ELF-1 (cell line): Measurements from ENCODE around the gene HSPA6.
"Not testable (repeated sequence)": the region's sequence is repeated elsewhere in the genome, so short reads cannot be mapped to it uniquely, and the experiment has no call there.

Experiments used
- DNase-seq: peaks from one replicate; pipeline ENCODE4 v3.0.0-alpha.2; 2016; ENCODE audit warnings: low read depth, low spot score

HSPA6 gene

DNA sequence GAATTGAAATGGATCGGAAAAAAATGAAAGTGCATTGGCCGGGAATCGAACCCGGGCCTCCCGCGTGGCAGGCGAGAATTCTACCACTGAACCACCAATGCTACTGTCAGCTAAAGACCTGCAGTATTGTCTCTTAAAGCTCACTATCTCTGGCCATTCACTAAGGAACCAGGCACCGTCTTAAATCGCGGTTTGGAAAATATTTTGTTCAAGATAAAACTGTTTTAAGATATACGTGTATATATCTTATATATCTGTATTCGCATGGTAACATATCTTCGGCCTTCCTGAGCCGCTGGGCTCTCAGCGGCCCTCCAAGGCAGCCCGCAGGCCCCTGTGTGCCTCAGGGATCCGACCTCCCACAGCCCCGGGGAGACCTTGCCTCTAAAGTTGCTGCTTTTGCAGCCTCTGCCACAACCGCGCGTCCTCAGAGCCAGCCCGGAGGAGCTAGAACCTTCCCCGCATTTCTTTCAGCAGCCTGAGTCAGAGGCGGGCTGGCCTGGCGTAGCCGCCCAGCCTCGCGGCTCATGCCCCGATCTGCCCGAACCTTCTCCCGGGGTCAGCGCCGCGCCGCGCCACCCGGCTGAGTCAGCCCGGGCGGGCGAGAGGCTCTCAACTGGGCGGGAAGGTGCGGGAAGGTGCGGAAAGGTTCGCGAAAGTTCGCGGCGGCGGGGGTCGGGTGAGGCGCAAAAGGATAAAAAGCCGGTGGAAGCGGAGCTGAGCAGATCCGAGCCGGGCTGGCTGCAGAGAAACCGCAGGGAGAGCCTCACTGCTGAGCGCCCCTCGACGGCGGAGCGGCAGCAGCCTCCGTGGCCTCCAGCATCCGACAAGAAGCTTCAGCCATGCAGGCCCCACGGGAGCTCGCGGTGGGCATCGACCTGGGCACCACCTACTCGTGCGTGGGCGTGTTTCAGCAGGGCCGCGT lies at the start of gene HSPA6:
Gene HSPA6 (plus strand): TSS at position 724 of the 925 bp plus-strand sequence. CDS start 119 bp downstream, at position 843.
- peak; percentile 83 for DNase-seq

DNA sequence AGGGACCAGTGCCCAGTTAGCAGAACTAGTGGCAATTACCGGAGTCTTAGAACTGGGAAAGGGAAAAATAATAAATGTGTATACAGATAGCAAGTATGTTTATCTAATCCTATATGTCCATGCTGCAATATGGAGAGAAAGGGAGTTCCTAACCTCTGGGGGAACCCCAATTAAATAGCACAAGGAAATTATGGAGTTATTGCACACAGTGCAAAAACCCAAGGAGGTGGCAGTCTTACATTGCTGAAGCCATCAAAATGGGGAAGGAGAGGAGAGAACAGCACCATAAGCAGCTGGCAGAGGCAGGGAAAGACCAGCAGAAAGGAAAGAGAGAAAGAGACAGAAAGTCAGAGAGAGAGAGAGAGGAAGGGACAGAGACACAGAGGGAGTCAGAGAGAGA lies 46.6 kb upstream of the HSPA6 start:
- not testable (repeated sequence) for DNase-seq

DNA sequence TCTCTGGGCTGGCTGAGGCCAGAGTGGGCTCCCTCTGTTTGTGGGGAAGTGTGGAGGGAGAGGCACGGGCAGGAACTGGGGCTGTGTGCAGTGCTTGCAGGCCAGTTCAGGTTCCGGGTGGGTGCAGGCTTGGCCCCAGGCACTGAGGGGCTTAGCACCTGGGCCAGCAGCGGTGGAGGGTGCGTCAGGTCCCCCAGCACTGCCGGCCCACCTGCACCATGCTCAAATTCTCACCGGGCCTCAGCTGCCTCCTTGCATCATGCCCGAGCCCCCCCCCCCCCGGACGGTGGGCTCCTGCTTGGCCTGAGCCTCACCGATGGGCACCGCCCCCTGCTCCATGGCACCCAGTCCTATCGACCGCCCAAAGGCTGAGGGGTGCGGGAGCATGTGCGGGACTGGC lies 45.4 kb upstream of the HSPA6 start:
- no peak for DNase-seq

DNA sequence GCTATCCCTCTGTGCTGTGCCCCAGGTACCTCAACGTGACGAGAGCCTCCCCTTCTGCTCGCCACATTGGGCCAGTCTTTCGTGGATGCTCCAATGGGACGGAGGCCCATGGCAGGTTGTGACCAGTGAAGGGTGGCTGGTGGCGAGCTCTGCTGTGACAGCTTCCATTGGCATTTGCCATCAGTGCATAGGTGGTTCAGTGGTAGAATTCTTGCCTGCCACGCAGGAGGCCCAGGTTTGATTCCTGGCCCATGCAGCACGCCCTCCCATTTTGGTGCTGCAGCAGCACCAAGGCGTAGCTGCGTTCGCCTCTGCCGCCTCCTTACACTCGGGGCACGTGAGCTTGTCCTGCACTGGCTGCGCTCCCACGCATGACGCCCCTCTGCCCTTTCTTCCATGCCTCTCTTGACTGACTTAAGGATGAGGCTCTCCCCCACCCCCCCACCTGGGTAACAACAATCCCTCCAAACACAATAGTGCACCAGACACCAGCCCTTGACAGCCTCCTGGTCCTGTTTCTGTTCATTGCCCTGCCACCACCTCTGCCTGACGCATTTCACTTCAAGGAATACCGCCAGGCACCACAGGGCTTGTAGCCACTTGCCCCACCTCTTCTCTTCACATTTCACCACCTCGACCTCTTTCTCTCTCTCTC lies 43.8 kb upstream of the HSPA6 start:
- DNase-seq, result no peak

DNA sequence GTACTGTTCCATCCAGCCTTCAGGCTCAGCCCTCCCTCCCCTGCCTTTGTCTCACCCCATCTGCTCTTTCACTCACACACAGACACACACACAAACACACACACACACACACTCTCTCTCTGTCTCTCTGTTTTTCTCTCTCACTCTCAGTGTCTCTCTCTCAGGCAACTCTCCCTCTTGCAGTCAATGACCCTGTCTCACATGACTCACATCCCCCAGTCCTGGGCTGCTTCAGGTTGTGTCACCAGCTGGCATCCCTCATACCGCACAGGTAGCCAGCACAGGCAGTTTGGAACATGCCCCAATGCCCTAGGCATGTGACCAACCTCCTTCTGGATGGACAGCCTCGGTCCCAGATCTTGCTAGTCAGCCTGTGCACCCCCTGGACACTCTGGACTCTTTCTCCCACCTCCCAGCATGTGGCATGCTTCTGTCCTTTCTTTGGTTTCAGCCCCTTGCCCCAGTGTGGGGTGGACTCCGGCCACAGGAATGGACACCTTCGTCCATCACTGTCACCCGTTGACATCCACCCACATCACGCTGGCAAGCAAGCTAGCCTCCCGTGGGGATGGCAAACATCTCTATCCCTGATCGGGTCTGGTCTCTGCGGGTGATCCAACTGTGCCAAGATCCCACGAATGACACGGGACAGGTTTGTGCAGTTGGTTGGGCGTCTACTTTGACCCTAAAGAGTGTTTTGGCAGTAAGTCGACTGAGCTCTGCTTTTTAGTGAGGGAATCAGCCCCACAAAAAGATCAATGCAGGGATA lies 42.5 kb upstream of the HSPA6 start:
- DNase-seq, result no peak

DNA sequence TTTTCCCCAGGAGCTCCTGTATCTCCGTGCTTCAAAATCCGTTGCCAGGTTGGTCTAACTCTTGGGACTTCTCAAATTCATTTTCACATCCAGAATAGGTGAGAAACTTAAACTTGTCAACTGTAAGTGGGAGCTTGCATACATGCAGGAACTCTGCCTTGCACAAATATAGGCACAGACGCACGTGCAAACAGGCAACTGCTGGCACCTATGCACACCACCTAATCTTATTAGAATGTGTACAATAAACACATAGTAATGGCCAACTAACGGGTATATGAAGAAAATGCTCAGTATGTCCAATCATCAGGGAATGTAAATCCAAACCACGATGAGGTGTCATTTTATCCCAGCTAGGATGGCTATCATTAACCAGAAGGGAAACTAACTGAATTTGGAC lies 41.7 kb upstream of the HSPA6 start:
- no peak for DNase-seq

DNA sequence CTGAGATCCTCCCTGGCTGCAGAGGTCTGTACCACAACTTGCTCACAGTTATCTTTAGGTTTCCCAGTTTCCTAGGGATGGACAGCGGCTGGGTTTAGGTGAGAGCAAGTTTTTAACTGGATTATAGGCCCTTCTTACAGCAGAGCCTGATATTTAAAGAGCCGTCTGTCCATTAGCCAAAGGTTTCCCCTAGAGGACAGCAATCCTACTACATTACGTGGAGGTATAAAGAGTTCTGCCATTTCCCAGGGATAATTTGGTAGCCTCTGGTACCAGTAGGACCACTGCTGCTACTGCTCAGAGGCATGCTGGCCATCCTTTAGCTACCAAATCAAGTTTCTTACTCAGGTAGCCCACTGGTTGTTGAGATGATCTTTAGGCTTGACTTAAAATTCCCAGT lies 41.0 kb upstream of the HSPA6 start:
- DNase-seq, result no peak

DNA sequence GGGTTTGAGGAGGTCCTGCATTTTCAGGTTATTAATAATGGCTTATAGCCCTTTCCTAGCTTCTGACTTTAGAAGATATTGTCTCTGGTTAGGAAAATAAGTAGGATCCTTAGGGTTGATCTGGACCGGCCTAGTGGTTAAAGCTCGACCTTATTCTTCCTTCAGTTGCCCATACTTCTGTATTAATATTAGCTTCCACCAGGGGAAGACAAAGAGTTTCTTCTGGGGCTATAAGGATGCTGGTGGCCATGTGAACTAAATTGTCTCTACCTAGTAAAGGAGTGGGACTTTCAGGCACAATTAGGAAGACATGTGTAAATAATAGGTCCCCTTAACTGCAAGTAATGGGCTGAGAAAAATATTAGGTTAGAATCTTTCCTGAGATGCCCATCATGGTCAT lies 39.7 kb upstream of the HSPA6 start:
- no peak for DNase-seq

DNA sequence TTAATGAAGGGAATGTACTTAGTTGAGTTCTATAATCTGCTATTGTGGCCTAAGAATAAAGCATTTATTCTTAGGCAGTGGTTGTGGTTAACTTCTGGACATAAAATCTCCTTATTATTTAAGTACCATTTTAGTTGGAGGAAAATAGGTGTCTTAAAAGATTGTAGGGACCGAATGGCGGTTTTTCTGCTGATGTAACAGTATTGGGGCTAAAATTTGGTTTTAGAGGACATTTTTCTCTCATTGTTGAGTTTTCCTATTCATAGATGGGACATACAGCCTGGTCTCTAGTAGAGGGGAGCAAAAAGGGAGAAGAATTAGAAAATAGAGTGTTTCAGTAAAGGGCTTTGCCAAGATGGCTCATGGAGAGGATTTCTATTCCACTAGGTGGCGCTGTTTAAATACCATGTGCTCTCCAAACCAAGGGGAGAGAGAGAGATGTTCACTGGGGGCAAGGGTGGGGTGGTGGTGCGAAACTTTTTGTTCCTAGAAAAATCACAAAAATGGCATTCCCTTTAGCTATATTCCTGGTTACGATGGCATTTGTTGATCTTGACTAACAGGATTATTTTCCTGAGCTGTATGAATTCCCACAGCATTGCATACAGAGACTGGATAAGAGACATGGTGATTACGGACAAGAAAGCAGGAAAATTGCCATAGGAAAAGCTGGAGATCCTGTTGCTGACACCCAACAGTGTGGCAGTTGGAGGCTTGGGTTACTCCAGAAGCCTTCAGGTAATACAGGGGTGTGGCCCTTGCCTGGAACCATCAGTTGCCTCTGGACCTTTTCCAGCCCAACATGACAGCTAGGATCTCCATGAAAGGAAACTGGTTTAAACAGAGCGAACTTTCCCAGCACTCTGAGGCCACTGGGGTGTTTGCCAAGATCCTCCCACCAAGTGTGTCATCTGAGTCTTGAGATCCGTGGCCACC lies 37.3 kb upstream of the HSPA6 start:
- peak; percentile 33 for DNase-seq

DNA sequence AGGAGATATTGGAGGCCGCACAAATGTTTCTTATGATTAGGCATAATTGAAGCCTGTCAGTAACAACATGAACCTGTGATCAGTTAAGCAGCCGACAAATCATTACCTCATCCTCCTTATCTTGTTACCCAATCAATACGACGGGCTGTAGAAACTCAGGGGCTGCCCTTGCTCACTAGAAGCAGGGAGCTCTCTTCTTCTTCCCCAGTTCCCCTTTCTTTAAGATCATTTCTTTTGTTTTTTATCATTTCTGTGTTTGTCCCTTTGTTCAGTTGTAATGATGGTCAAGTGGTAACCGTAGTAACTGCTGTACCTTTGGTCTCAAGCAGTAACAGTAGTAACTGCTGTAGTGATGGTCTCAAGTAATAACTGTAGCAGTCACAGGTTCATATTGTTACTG lies 32.9 kb upstream of the HSPA6 start:
- DNase-seq, result no peak

DNA sequence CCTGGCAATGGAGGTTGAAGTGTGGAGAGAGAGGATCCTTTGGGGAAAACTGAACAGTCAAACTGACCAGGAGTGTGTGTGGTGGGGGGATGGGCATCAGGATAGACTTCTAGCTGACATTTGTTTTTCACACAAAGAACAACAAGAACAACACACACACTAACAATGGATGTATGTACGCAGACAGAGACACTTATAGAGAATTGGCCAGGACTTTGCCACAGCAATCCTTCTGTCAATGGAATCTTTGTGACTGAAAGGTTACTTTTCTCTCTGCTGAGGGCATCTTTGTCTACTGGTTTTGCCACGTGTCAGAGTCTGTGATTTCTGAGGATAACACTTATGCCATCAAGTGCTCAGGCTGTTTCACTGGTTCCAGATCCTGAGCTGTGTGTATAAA lies 31.5 kb upstream of the HSPA6 start:
- DNase-seq, result no peak

DNA sequence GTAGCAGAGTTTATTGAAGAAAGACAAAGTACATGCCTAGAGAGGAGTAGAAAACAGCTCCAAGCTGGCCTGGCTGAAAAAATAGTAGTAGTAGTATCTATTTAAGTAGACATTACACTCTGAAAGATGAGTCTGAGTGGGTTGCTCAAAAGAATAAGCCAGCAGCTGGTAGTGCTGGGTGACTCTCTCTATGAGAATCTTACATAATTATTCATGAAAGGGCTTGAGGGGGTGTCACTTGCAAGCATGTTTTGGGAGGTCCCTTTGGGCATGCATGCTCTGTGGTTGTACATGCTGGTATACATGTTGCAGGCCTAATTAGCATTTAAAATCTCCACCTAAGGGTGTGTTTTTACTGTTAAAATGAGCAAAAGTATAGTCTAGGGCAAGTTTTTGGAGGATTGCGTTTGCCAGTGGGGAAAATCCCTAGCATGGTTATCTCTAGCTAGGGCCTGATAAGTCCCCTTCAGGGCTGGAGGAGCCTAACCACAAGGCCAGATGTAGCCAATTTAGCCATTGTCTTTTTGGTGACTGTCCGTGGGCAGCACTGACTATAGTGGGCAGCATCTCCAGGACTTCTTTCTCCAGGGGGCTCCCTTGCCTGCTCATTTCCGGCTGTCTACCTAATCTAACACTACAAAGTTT lies 30.1 kb upstream of the HSPA6 start:
- no peak for DNase-seq

DNA sequence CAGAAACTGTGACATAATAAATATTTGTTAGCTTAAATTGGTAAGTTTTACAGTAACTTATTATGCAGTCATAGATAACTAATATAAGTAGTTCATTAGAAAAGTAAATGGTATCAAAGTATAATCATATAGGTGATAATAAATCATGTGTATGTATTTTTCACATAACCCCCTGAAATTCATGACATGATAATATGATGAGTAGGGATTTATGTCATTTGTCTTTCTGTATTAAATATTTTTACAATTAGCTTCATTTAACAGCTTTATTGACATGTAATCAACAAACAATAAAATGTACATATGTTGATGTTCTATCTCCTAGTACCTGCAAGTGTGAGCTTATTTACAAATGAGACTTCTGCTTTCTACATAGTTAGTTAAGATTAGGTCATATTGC lies 28.9 kb upstream of the HSPA6 start:
- DNase-seq, result no peak

DNA sequence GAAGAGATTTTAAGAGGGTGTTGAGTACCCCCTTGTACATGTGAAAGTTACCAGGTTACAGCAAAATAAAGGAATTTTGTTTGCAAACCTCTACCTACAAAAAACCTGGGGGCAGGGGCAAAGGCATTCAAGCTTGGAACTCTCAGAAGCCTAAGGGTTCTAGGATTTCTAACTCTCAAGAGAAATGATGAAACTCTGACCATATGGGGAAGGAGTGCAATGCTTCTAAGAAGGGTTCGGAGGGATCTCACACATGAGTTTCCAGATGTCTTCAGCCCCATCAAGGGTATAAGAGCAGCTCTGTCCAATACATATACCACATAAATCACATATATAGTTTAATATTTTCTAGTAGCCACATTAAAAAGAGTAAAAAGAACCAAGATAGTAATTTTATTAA lies 26.4 kb upstream of the HSPA6 start:
- no peak for DNase-seq

DNA sequence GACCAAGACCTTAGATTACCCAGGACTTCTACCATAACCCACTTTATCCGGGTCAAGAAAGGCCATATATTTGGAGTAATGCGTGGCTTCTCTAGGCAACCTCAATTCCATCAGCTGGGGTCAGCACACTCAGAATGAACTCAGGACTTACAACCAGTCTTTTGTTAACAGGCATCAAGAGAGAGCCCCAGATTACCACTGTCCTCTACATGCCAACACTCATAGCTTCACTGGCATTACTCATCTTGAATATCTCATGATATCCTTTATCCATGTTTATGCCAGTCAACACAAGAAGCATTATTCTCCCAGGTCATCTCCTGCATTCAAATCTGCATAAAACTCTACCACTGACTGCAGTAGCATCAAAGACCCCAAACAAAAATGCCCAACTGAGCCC lies 25.7 kb upstream of the HSPA6 start:
- no peak for DNase-seq

DNA sequence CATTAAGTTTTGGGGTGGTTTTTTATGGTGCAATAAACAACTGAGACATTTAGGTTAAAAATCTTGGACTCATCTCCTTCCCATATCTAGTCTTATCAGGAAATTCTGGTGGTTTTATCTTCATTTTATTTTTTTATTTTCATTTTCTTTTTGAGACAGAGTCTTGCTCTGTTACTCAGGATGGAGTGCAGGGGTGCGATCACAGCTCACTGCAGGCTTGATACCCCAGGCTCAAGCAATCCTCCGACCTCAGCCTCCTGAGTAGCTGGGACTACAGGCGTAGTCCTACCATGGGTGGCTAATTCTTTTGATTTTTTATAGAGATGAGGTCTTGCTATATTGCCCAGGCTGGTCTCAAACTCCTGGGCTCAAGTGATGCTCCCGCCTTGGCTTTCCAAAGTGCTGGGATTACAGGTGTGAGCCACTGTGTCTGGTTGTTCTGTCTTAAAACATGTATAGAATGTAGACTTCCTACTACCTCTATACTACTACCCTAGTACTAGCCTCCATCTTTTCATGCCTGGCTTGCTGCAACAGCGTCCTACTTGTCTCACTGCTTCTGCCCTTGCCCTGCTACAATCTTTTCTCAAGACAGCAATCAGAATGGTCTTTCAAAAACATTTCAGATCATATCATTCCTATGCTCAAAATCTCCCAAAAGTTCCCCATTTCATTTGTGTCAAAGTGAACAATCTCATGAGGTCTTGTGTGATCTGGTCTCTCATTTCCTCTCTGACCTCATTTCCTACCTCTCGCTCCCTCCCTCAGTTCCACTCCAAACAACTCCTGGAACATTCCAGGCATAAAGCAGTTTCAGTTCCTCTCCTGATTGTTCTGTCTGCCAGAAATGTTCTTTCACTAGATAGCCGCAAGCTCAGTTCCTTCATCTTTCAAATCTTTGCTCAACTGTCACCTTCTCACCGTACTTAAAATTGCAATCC lies 25.0 kb upstream of the HSPA6 start:
- DNase-seq, result no peak

DNA sequence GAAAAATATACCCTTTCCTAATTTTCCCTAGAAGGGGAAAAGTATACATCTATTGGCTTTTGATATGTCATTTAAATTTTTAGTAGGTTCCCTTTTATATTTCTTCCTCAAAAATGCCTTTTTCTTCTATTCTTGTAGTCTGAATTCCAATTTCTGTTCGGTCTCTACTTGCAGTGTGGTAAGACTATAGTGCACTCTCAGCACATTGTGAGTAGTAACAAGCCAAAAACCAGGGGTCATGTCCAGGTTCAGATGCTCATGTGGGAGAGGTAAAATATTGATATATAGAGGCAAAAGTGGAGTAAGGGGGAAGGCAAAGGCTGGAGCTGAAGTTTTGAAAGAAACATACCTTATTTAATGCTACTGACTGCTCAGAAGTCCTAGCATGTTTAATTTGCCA lies 23.1 kb upstream of the HSPA6 start:
- no peak for DNase-seq

DNA sequence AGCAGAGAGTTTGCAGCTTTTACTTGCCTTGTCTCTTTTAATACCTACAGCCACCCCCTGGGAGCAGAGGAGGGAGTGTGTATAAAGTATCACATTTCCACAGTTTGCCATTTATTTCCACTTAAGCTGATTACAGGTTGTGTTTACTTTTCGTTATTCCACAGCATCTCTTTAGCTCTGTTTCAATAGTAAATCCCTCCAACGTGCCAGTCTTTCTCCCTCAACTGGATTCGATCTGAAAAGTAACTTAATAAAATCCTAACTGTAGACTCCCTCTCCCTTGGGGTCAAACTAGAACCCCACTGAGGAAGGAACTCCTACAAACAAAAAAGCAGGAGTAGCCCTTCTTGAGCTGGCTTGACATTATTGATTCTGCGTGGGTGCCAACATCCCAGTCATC lies 22.2 kb upstream of the HSPA6 start:
- no peak for DNase-seq

DNA sequence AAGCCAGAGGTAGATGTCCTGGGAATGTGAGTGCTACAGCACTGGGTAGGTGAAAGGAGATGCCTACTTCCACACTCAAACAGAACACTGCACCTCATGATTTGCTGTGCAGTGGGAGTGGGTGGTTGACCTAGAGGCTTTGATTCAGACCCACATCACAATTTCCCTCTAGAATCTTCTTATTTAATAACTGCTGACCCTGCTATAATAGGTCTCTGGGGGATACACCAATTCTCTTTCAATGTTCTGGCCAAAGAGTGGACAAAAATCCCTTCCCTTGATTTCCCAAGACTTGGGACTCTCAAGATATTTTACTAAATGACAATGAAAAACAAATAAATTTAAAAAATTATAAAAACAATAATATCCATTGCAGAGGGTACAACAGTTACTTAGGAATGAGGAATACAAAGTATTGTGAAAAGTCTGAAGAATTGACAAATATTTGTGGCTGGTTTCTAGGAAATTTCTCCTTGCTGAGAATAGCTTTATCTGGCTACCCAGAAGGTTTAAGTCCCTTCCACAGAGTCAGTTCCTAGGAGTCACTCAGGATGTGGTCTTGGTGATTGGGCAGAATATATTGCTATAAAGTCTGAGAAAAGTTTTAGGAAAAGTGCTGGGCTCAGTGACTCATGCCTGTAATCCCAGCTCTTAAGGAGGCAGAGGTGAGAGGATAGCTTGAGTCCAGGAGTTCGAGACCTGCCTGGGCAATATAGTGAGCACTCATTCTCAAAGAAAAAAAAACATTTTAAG lies 21.5 kb upstream of the HSPA6 start:
- no peak for DNase-seq
